ENCODE measurements around the gene ABCA13.

The ABCA13 gene

GRCh38 chr7:48261696-48262095 is 90.4 kb downstream of the ABCA13 start:
- H3K4me1 ChIP-seq (ENCODE audit: control insufficient read depth, insufficient read depth, low read length): no peaks in the 10 kb centered on the region
- no peaks in the 10 kb centered on the region for H3K36me3 ChIP-seq (ENCODE audit: control insufficient read depth, insufficient read depth, low read length)
- no peak overlapping the region for H3K27ac ChIP-seq (ENCODE audit: low read length)
- DNase-seq (ENCODE audit: low read depth, low spot score): no peak
- WGBS (ENCODE audit: insufficient coverage, insufficient read length): no CpG with 5 or more reads among the region's 2 CpGs
- H3K9me3 ChIP-seq (ENCODE audit: control insufficient read depth, insufficient read depth, low read length): no peaks in the 10 kb centered on the region
- no peak overlapping the region for H3K4me3 ChIP-seq (ENCODE audit: low read length)
- H3K27me3 ChIP-seq (ENCODE audit: control insufficient read depth, insufficient read depth, low read length): no peaks in the 10 kb centered on the region

DNA sequence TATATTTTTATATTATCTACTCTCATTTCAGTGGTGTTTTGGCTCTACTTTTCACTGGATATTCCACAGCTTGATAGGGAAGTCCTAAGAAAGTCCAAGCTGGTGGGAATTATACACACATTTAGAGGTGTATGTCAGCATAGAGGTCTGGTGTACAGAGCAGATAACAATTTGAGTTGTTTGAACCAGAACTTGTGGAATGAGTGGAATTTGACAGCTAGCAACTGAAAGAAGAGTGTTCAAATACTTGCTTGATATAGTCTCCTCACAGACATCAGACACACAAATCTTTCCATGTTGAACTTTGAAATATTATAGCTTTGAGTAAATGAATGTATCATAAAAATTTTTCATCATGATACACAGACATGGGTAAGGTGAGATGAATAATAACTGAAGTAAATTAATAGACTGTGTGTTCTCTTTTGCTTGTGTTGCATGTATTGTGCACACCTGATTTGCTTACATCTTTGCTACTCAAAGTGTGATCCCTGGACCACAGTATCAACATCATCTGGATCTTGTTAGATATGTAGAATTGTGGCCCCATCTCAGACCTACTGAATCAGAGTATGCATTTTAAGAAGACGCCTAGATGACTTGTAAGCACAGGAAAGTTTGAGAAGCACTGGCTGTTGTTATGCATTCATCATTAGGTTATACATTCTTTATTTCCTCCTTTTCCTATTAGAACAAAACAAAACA is 91.5 kb downstream of the ABCA13 start:
- DNase-seq (ENCODE audit: low read depth, low spot score): no peak
- Histone ChIP-seq H3K9me3 (ENCODE audit: control insufficient read depth, insufficient read depth, low read length) (no peaks in the 10 kb centered on the region), H3K27ac (ENCODE audit: low read length) (no peak overlapping the region), H3K4me3 (ENCODE audit: low read length) (no peak overlapping the region), H3K27me3 (ENCODE audit: control insufficient read depth, insufficient read depth, low read length) (no peaks in the 10 kb centered on the region), H3K4me1 (ENCODE audit: control insufficient read depth, insufficient read depth, low read length) (no peaks in the 10 kb centered on the region), H3K36me3 (ENCODE audit: control insufficient read depth, insufficient read depth, low read length) (no peaks in the 10 kb centered on the region)
- no CpG with 5 or more reads among the region's 1 CpG for WGBS (ENCODE audit: insufficient coverage, insufficient read length)

DNA sequence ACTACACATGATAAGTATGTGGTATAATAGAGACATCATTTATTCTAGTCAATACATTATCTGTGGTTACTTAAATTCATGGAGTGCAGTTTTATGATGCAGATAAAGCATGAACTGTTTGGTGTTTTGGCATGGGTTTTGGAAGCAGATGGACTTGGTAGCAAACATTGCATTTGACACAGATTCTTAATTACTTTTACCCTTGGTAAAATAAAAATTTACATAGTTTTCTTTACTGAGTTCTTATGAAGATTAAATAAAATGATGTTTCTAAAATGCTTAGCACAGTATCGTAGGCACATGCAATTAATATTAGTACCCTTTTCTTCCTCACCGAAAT is 92.0 kb downstream of the ABCA13 start:
- Histone ChIP-seq H3K27me3 (ENCODE audit: control insufficient read depth, insufficient read depth, low read length) (no peaks in the 10 kb centered on the region), H3K4me1 (ENCODE audit: control insufficient read depth, insufficient read depth, low read length) (no peaks in the 10 kb centered on the region), H3K36me3 (ENCODE audit: control insufficient read depth, insufficient read depth, low read length) (no peaks in the 10 kb centered on the region), H3K9me3 (ENCODE audit: control insufficient read depth, insufficient read depth, low read length) (no peaks in the 10 kb centered on the region), H3K4me3 (ENCODE audit: low read length) (no peak overlapping the region), H3K27ac (ENCODE audit: low read length) (no peak overlapping the region)
- no peak for DNase-seq (ENCODE audit: low read depth, low spot score)
- no CpG with 5 or more reads among the region's 2 CpGs for WGBS (ENCODE audit: insufficient coverage, insufficient read length)

DNA sequence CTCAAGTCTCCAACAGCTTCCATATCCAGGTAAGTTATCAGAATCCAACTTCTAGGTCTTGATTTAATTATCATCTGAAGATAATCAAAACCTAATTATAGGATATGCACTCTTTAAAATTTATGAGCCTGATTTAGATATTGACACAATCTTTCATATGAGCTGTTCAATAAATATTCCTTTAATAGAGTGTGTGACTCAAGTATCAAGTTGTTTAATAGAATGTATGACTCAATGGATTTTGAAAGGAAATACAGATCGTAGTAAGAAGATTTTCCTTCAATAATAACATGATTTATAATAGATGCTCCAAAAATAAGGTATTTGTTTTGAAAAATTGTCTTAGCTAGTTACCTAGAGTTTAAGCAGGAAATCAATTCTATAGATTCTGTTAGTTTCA is 97.8 kb downstream of the ABCA13 start:
- WGBS (ENCODE audit: insufficient coverage, insufficient read length): no CpG with 5 or more reads among the region's 1 CpG
- Histone ChIP-seq H3K9me3 (ENCODE audit: control insufficient read depth, insufficient read depth, low read length) (no peaks in the 10 kb centered on the region), H3K4me3 (ENCODE audit: low read length) (no peak overlapping the region), H3K27ac (ENCODE audit: low read length) (no peak overlapping the region), H3K4me1 (ENCODE audit: control insufficient read depth, insufficient read depth, low read length) (no peaks in the 10 kb centered on the region), H3K27me3 (ENCODE audit: control insufficient read depth, insufficient read depth, low read length) (no peaks in the 10 kb centered on the region), H3K36me3 (ENCODE audit: control insufficient read depth, insufficient read depth, low read length) (no peaks in the 10 kb centered on the region)
- no peak for DNase-seq (ENCODE audit: low read depth, low spot score)

DNA sequence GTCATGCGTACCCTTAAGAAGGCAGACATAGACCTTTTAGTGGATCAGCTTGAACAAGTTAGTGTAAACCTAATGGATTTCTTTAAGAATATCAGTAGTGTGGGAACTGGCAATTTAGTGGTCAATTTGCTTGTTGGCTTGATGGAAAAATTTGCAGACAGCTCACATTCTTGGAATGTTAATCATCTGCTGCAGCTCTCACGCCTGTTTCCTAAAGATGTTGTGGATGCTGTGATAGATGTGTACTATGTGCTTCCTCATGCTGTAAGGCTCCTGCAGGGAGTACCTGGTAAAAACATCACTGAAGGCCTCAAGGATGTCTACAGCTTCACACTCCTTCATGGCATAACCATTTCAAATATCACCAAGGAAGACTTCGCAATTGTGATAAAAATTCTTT is 103.4 kb downstream of the ABCA13 start:
- Histone ChIP-seq H3K4me3 (ENCODE audit: low read length) (no peak overlapping the region), H3K4me1 (ENCODE audit: control insufficient read depth, insufficient read depth, low read length) (no peaks in the 10 kb centered on the region), H3K27ac (ENCODE audit: low read length) (no peak overlapping the region), H3K27me3 (ENCODE audit: control insufficient read depth, insufficient read depth, low read length) (no peaks in the 10 kb centered on the region), H3K9me3 (ENCODE audit: control insufficient read depth, insufficient read depth, low read length) (no peaks in the 10 kb centered on the region), H3K36me3 (ENCODE audit: control insufficient read depth, insufficient read depth, low read length) (no peaks in the 10 kb centered on the region)
- WGBS (ENCODE audit: insufficient coverage, insufficient read length): no CpG with 5 or more reads among the region's 3 CpGs
- DNase-seq (ENCODE audit: low read depth, low spot score): no peak

- H3K27me3 ChIP-seq (ENCODE audit: control insufficient read depth, insufficient read depth, low read length): no peaks in the 10 kb centered on the region
- no peaks in the 10 kb centered on the region for H3K4me1 ChIP-seq (ENCODE audit: control insufficient read depth, insufficient read depth, low read length)
- no CpG with 5 or more reads among the region's 1 CpG for WGBS (ENCODE audit: insufficient coverage, insufficient read length)
- H3K27ac ChIP-seq (ENCODE audit: low read length): no peak overlapping the region
- no peaks in the 10 kb centered on the region for H3K36me3 ChIP-seq (ENCODE audit: control insufficient read depth, insufficient read depth, low read length)
- no peak overlapping the region for H3K4me3 ChIP-seq (ENCODE audit: low read length)
- DNase-seq (ENCODE audit: low read depth, low spot score): no peak
- no peaks in the 10 kb centered on the region; the same call in 1 of the 2 replicates for H3K9me3 ChIP-seq (ENCODE audit: control insufficient read depth, insufficient read depth, low read length)
Observed at GRCh38 chr7:48279420-48279819, 108.2 kb downstream of the ABCA13 start.

GRCh38 chr7:48280100-48280499 is 108.8 kb downstream of the ABCA13 start:
- H3K9me3 ChIP-seq (ENCODE audit: control insufficient read depth, insufficient read depth, low read length): no peaks in the 10 kb centered on the region; the same call in 1 of the 2 replicates
- H3K4me3 ChIP-seq (ENCODE audit: low read length): no peak overlapping the region
- no peak for DNase-seq (ENCODE audit: low read depth, low spot score)
- H3K27me3 ChIP-seq (ENCODE audit: control insufficient read depth, insufficient read depth, low read length): no peaks in the 10 kb centered on the region
- WGBS (ENCODE audit: insufficient coverage, insufficient read length): no CpG with 5 or more reads among the region's 2 CpGs
- no peaks in the 10 kb centered on the region for H3K4me1 ChIP-seq (ENCODE audit: control insufficient read depth, insufficient read depth, low read length)
- no peaks in the 10 kb centered on the region for H3K36me3 ChIP-seq (ENCODE audit: control insufficient read depth, insufficient read depth, low read length)
- H3K27ac ChIP-seq (ENCODE audit: low read length): no peak overlapping the region

GRCh38 chr7:48285373-48285772 is 114.1 kb downstream of the ABCA13 start:
- H3K27me3 ChIP-seq (ENCODE audit: control insufficient read depth, insufficient read depth, low read length): no peaks in the 10 kb centered on the region
- H3K9me3 ChIP-seq (ENCODE audit: control insufficient read depth, insufficient read depth, low read length): no peaks in the 10 kb centered on the region; the same call in 1 of the 2 replicates
- H3K27ac ChIP-seq (ENCODE audit: low read length): no peak overlapping the region
- H3K4me1 ChIP-seq (ENCODE audit: control insufficient read depth, insufficient read depth, low read length): no peaks in the 10 kb centered on the region
- DNase-seq (ENCODE audit: low read depth, low spot score): no peak
- no peak overlapping the region for H3K4me3 ChIP-seq (ENCODE audit: low read length)
- no CpG with 5 or more reads among the region's 6 CpGs for WGBS (ENCODE audit: insufficient coverage, insufficient read length)
- H3K36me3 ChIP-seq (ENCODE audit: control insufficient read depth, insufficient read depth, low read length): no peaks in the 10 kb centered on the region

- H3K4me1 ChIP-seq (ENCODE audit: control insufficient read depth, insufficient read depth, low read length): no peaks in the 10 kb centered on the region
- no peaks in the 10 kb centered on the region for H3K36me3 ChIP-seq (ENCODE audit: control insufficient read depth, insufficient read depth, low read length)
- H3K27ac ChIP-seq (ENCODE audit: low read length): no peak overlapping the region
- no peaks in the 10 kb centered on the region for H3K27me3 ChIP-seq (ENCODE audit: control insufficient read depth, insufficient read depth, low read length)
- no peak overlapping the region for H3K4me3 ChIP-seq (ENCODE audit: low read length)
- no peaks in the 10 kb centered on the region for H3K9me3 ChIP-seq (ENCODE audit: control insufficient read depth, insufficient read depth, low read length)
- WGBS (ENCODE audit: insufficient coverage, insufficient read length): no CpG with 5 or more reads among the region's 5 CpGs
- no peak for DNase-seq (ENCODE audit: low read depth, low spot score)
Observed at GRCh38 chr7:48286836-48287235, 115.6 kb downstream of the ABCA13 start.

DNA sequence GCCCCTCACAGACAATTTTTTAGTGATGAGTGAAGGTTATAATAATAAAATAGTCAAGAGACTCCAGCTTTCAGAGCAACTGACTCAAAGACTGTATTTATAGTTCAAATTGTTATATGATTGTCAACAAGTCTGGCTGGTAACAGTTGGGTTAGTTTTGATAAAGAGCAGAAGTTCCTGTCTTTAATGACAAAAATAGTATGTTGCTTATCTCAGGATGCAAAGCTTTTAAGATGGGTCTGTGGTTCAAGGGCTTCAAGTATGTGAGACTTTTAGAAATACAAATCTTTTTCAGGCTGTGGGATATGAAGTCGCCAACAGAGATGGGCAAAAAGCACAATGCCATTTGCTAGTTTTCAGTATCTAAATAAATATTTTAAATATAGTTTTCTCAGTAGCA is 118.4 kb downstream of the ABCA13 start:
- H3K4me1 ChIP-seq (ENCODE audit: control insufficient read depth, insufficient read depth, low read length): no peaks in the 10 kb centered on the region
- no peak for DNase-seq (ENCODE audit: low read depth, low spot score)
- no peaks in the 10 kb centered on the region for H3K27me3 ChIP-seq (ENCODE audit: control insufficient read depth, insufficient read depth, low read length)
- no peaks in the 10 kb centered on the region for H3K9me3 ChIP-seq (ENCODE audit: control insufficient read depth, insufficient read depth, low read length)
- no peaks in the 10 kb centered on the region for H3K36me3 ChIP-seq (ENCODE audit: control insufficient read depth, insufficient read depth, low read length)
- WGBS (ENCODE audit: insufficient coverage, insufficient read length): no CpG with 5 or more reads among the region's 1 CpG
- H3K4me3 ChIP-seq (ENCODE audit: low read length): no peak overlapping the region
- H3K27ac ChIP-seq (ENCODE audit: low read length): no peak overlapping the region

DNA sequence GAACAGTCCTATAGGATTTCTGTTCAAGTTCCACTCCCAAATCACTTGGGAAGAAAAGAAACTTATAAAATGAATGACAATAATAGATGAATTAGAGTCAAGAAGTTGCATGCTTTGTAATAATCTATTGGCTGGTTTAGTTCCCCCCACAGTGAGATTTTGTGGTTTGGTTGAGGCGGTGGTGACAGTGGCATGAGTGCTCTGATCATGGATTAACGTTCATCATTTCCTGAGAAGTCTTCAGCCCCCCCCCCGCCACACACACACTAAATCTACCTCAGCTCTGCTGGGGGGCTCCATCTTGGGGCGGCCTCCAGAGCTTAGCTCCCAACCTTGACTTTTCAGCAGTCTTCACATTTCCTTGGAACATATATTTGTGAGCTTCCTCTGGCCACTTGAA is 121.7 kb downstream of the ABCA13 start:
- Histone ChIP-seq H3K27me3 (ENCODE audit: control insufficient read depth, insufficient read depth, low read length) (no peaks in the 10 kb centered on the region; the same call in 1 of the 2 replicates), H3K36me3 (ENCODE audit: control insufficient read depth, insufficient read depth, low read length) (no peaks in the 10 kb centered on the region), H3K9me3 (ENCODE audit: control insufficient read depth, insufficient read depth, low read length) (no peaks in the 10 kb centered on the region), H3K4me3 (ENCODE audit: low read length) (no peak overlapping the region), H3K27ac (ENCODE audit: low read length) (no peak overlapping the region), H3K4me1 (ENCODE audit: control insufficient read depth, insufficient read depth, low read length) (no peaks in the 10 kb centered on the region)
- no CpG with 5 or more reads among the region's 4 CpGs for WGBS (ENCODE audit: insufficient coverage, insufficient read length)
- no peak for DNase-seq (ENCODE audit: low read depth, low spot score)
